ENCODE data around the gene MEF2C. TPM values are rescaled to one million over a fixed set of nuclear protein-coding genes. Genes with fewer than 3 reads are reported as not detected.

The MEF2C gene
- polyA plus RNA-seq, 1 donor (not counting 4 experiments of a cell fraction or from before 2014, with no cell fraction given): 0.10 TPM

DNA sequence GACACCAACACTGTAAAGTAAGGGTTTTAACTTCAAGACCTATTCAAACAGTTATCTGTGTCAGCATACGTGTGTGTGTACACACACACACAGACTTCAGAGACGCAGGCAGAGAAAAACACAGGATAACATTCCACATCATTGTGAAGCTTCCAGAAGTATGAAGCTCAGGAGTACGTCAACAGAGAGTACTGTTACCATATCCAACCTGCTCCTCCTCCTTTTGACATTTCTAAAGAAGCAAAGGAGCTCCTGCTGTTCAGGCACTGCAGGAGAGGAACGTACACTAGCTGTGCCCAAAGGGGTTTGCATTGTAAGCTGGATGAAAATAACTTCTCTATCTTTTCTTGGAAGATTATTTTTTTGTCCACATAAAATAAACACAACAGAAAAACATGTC, 180.7 kb downstream of the MEF2C start:
- no peaks in the 10 kb centered on the region for H3K79me2 ChIP-seq (ENCODE audit: control insufficient read depth, insufficient read depth, low read length)
- no peaks in the 10 kb centered on the region for H4K20me1 ChIP-seq (ENCODE audit: control insufficient read depth, extremely low read depth, insufficient read depth, low read length)
- no peaks in the 10 kb centered on the region for H3K9me3 ChIP-seq (ENCODE audit: control insufficient read depth, low read depth, low read length)
- H3K9me1 ChIP-seq (ENCODE audit: control insufficient read depth, extremely low read depth, insufficient read depth, low read length): no peaks in the 10 kb centered on the region
- FAIRE-seq (no peak), DNase-seq (ENCODE audit: low read depth, low spot score) (no peak)
- no peak overlapping the region for H3K4me3 ChIP-seq (ENCODE audit: control insufficient read depth in 2 of 3, extremely low read depth in 1 of 3, insufficient read depth in 2 of 3, low read depth in 1 of 3, low read length in 3 of 3)
- no peak overlapping the region for H3K9ac ChIP-seq (ENCODE audit: control insufficient read depth, extremely low read depth, insufficient read depth, low read length)
- H3K4me1 ChIP-seq (ENCODE audit: control insufficient read depth, extremely low read depth, insufficient read depth, low read length): no peaks in the 10 kb centered on the region
- no peak overlapping the region for H2AFZ ChIP-seq (ENCODE audit: control insufficient read depth, low read length)
- TF ChIP-seq EZH2 (IDR thresholded peaks at IDR 0.05; ENCODE audit: low read length): no peak
- no peak for TF ChIP-seq CTCF (optimal IDR thresholded peaks at IDR 0.05 in 1 of 3, IDR thresholded peaks at IDR 0.05 in 1 of 3, conservative IDR thresholded peaks at IDR 0.05 in 1 of 3; ENCODE audit: extremely low read depth in 1 of 3, insufficient read depth in 2 of 3, low read length in 3 of 3)
- H3K27me3 ChIP-seq (ENCODE audit: control insufficient read depth, extremely low read depth, insufficient read depth, low read length): no peaks in the 10 kb centered on the region
- H3K27ac ChIP-seq (ENCODE audit: control insufficient read depth, insufficient read depth, low read length): no peak overlapping the region
- dilution Hi-C loops (cut with MboI; ENCODE audit: extremely low pct_ligation_motif_present, low sequenced_read_pairs): no loop called here
- H3K36me3 ChIP-seq (ENCODE audit: control insufficient read depth in 2 of 2, extremely low read depth in 1 of 2, insufficient read depth in 2 of 2, low read length in 2 of 2): no peaks in the 10 kb centered on the region
- no peak overlapping the region for H3K4me2 ChIP-seq (ENCODE audit: control insufficient read depth, extremely low read depth, insufficient read depth, low read depth, low read length)

DNA sequence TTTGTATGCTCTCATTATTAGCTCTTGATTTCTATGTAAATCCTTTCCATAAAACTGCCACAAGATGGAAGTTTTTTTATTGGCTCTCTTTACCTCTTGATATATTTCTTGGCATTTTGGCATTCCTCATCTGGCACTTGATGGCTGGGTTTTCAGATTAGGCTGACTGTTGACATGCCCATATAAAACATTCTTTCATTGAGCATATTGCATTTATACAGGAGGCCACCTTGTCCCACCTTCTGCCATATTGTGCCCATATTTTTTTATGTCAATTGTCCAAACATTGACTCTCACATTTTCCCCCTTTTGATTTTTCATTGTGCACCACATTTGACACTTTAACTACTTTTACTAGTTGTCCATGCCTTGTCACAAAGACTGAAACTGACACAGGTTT, 182.9 kb downstream of the MEF2C start:
- no peak for TF ChIP-seq CTCF (optimal IDR thresholded peaks at IDR 0.05 in 1 of 3, IDR thresholded peaks at IDR 0.05 in 1 of 3, conservative IDR thresholded peaks at IDR 0.05 in 1 of 3; ENCODE audit: extremely low read depth in 1 of 3, insufficient read depth in 2 of 3, low read length in 3 of 3)
- no peak for TF ChIP-seq EZH2 (IDR thresholded peaks at IDR 0.05; ENCODE audit: low read length)
- Histone ChIP-seq H3K9ac (ENCODE audit: control insufficient read depth, extremely low read depth, insufficient read depth, low read length) (no peak overlapping the region), H3K4me2 (ENCODE audit: control insufficient read depth, extremely low read depth, insufficient read depth, low read depth, low read length) (no peak overlapping the region), H3K79me2 (ENCODE audit: control insufficient read depth, insufficient read depth, low read length) (no peaks in the 10 kb centered on the region), H3K9me1 (ENCODE audit: control insufficient read depth, extremely low read depth, insufficient read depth, low read length) (no peaks in the 10 kb centered on the region), H3K27ac (ENCODE audit: control insufficient read depth, insufficient read depth, low read length) (no peak overlapping the region), H3K36me3 (ENCODE audit: control insufficient read depth in 2 of 2, extremely low read depth in 1 of 2, insufficient read depth in 2 of 2, low read length in 2 of 2) (no peaks in the 10 kb centered on the region), H4K20me1 (ENCODE audit: control insufficient read depth, extremely low read depth, insufficient read depth, low read length) (no peaks in the 10 kb centered on the region), H3K4me1 (ENCODE audit: control insufficient read depth, extremely low read depth, insufficient read depth, low read length) (no peaks in the 10 kb centered on the region), H3K4me3 (ENCODE audit: control insufficient read depth in 2 of 3, extremely low read depth in 1 of 3, insufficient read depth in 2 of 3, low read depth in 1 of 3, low read length in 3 of 3) (no peak overlapping the region), H3K27me3 (ENCODE audit: control insufficient read depth, extremely low read depth, insufficient read depth, low read length) (peaks cover 5% of the 10 kb centered on the region), H2AFZ (ENCODE audit: control insufficient read depth, low read length) (no peak overlapping the region), H3K9me3 (ENCODE audit: control insufficient read depth, low read depth, low read length) (no peaks in the 10 kb centered on the region)
- dilution Hi-C loops (cut with MboI; ENCODE audit: extremely low pct_ligation_motif_present, low sequenced_read_pairs): no loop called here
- DNase-seq (ENCODE audit: low read depth, low spot score) (no peak), FAIRE-seq (no peak)

All from keratinocyte (primary cell).